ENCODE measurements around the gene EI24.

EI24 gene

DNA sequence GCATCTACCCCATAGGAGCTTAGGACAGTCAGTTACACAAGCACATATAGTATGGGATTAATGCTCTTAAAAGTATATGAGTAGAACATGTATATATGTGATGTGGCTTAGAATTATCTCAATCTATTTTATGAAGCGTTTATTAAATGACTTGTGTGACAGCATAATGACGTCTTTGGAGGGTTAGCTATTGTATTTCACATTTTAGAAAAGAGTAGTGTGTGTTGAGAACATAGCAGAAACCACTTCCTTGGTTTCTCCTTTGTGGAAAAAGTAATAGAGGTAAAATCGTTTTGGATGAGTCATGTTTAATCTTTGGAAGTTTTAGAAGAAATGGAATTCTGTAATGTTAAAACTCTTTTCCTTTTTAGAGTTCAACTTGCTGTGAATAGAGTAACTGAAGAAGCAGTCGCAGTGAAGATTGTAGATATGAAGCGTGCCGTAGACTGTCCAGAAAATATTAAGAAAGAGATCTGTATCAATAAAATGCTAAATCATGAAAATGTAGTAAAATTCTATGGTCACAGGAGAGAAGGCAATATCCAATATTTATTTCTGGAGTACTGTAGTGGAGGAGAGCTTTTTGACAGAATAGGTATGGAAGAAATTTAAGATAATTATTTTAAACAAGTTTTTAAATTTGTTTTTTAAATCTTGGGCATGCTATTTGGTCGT, 58.1 kb downstream of the EI24 start:
- no peak for DNase-seq (ENCODE audit: low spot score)
